Esophagus muscularis mucosa (tissue), 3 donors: ENCODE measurements around the gene POLR2C.

Experiments used
- POLR2A ChIP-seq: fragments of 450-650 bp; IDR thresholded peaks from one replicate; pipeline ENCODE4 v1.6.1; 2017; ENCODE audit warnings: antibody characterized with exemption, moderate library complexity, mild to moderate bottlenecking, low read depth
- TF ChIP-seq, protein P1 (sequence below), 3 experiments: fragments of 200-600 bp in 2 of 3; fragments of 450-650 bp in 1 of 3; sonication (generic) in 2 of 3; IDR thresholded peaks; one replicate each; pipeline ENCODE4 v1.5.1; 2017 to 2019; ENCODE audit warnings: antibody characterized with exemption in 3 of 3, mild to moderate bottlenecking in 2 of 3, moderate library complexity in 1 of 3

DNA sequence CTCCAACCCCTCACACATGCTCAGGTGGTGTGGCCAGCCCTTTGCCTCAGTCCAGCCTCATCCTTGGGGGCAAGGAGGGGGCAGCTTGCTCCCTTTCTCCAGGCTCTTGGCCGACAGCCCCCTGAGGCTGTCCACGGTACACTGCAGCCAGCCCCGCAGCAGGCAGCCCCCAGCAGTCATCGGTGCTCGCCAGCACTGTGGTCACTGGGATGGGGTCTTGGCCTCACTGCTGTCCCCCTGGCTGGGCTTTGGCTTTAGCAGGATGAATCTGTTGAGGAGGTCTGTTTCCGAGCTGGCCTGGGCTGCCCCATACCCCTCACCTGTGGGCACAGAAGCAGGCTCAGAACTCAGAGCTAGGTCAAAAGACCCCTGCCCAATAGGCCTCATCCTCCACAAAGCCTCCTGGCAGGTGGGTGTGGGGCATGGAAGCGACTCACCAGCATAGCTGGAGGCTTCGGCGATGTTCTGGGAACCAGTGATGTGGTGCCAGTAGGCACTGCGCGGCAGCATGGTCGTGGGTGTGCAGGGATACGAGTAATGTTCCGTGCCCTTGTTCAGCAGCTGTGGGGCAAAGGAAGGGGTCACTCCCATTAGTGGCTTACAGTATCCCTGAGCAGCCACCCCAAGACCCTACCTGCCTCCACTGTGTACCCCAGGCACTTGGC lies 10.8 kb downstream of the POLR2C start:
- TF ChIP-seq, protein P1, sequence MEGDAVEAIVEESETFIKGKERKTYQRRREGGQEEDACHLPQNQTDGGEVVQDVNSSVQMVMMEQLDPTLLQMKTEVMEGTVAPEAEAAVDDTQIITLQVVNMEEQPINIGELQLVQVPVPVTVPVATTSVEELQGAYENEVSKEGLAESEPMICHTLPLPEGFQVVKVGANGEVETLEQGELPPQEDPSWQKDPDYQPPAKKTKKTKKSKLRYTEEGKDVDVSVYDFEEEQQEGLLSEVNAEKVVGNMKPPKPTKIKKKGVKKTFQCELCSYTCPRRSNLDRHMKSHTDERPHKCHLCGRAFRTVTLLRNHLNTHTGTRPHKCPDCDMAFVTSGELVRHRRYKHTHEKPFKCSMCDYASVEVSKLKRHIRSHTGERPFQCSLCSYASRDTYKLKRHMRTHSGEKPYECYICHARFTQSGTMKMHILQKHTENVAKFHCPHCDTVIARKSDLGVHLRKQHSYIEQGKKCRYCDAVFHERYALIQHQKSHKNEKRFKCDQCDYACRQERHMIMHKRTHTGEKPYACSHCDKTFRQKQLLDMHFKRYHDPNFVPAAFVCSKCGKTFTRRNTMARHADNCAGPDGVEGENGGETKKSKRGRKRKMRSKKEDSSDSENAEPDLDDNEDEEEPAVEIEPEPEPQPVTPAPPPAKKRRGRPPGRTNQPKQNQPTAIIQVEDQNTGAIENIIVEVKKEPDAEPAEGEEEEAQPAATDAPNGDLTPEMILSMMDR (IDR thresholded peaks at IDR 0.05), result no peak
- no peak for TF ChIP-seq POLR2A
